NOMO-1 treated with dmso at 0.1 percent for 144 hours (cell line): Measurements from ENCODE around the gene FA2H.
"Not testable (repeated sequence)": the region's sequence is repeated elsewhere in the genome, so short reads cannot be mapped to it uniquely, and the experiment has no call there.

ENCODE experiments used
- DNase-seq: peaks from one replicate; lab custom pipeline; 2025; ENCODE audit not compliant: unreplicated experiment; lab: John Stamatoyannopoulos, UW

FA2H gene

DNA sequence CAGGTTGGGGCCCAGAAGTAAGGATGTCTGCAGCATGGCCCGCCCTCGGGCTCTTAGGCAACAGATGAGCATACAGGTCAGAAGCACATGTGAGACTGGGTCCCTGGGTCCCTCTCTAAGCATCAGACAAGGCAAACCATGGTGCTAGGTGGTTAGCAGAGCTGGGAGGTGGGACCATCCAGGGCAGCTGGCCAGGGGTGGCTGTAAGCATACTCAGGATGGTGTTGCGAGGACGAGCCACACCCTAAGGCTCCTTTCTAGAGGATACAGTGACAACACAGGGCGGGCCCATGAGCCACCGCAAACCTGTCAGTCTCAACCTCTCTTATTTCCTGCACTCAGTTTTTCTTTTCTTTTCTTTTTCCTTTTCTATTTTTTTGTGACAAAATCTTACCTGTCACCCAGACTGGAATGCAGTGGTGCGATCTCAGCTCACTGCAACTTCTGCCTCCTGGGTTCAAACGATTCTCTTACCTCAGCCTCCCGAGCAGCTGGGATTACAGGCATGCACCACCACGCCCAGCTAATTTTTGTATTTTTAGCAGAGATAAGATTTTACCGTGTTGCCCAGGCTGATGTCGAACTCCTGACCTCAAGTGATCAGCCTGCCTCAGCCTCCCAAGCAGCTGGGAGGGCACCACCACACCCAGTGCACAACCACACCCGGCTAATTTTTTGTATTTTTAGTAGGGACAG is 3.6 kb downstream of the FA2H start:
- DNase-seq: no peak

DNA sequence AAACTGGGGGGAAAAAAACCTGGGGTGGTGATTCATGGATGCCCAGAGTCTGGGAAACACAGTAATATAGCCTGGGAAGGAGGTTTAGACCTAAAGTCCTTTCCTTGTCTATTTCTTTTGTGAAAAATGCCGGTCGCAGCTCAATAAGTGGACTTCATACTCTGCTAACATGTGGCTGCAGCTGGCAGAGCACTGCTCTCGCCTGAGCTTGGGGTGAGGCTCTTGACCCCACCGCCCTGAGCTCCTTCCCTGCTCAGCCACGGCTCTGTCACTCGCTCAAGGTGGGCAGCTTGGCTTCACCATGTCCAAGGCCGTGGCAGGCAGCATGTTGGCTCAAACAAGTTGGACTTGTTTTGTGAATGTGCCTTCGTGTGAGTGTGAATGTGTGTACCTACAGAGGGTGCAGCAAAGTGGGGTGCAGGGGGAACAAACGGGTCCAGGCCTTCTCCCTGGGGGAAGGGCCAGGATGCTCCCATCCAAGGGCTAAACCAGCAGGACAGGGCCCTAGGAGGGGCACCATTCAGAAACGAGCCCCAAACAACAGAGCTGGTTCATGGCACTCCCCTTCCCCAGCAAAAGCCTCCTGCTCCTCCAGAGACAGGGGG is 4.9 kb downstream of the FA2H start:
- DNase-seq: no peak

DNA sequence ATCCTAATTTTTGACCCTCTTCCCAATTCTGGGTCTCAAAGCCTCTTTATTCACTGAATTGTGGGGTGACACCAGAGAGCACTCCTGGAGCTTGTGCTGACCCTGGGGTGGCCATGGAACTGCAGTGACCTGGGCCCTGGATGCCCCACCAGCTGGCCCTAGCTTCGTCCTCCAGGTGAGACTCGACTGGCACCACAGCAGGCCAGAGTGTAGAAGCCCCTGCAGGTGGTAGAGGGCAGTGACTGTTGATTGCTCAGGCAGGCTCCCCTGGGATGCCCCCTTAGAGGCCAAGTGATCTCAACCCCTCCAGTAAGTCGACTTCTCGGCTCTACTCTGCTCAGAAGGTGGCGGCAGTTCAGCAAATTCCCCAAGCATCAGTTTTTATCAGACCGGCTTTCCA is 6.4 kb downstream of the FA2H start:
- DNase-seq: no peak

DNA sequence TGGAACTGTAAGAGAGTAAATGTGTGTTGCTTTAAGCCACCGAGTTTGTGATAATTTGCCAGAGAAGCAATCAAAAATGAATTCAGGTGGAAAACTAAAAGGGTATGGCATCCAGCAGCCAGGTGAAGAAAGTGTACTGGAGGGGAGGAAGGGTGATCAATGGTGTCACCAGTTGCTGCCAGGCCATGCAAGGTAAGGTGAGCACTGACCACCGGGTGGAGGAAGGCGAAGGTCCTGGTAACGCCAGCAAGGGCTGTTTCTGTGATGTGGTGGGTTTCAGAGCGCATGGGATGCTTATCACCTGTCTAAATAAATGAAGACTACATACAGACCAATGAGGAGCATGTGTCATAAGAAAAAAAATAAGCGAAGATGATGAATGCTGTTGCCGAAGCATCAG is 6.9 kb downstream of the FA2H start:
- no peak for DNase-seq

DNA sequence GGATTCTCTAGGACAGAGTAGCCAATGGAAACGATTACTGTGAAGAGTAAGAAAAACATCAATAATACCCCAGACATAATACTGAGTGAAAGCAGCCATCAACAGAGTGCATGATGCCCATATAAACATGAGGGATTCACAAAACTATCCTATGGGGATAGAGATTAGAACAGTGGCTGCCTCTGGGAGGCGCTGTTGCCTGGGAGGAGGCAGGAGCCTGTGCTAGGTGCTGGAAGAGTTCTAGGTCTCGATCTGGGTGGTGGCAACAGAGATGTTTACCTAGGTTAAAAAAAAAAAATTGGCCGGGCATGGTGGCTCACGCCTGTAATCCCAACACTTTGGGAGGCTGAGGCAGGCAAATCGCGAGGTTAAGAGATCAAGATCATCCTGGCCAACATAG is 7.9 kb downstream of the FA2H start:
- DNase-seq: no peak

DNA sequence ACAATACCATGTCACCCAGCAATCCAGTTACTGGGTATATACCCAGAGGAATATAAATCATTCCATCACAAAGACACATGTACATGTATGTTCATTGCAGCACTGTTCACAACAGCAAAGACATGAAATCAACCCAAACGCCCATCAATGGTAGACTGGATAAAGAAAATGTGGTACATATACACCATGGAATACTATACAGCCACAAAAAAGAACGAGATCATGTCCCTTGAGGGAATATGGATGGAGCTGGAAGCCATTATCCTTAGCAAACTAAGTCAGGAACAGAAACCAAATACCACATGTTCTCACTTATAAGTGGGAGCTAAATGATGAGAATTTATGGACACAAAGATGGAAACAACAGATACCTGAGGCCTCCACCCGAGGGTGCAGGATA is 10.4 kb downstream of the FA2H start:
- not testable (repeated sequence) for DNase-seq

DNA sequence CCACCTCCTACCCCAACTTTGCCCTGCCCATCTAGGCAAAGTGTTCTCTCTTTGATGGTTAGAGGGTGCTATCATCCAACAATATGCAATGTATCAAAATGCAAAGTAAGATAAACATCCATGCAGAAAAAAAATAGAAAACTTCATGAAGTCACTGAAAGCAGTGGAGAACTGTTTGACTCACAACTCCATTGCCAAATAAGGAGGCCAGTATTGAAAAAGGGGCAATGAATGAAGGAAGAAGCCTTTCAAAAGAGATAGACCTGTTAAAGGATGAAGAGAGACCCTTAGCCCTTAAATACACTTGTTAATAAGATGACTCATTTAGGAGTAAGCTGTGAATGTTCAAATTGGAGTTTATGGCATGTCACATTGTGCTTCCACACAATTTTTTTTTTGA is 13.0 kb downstream of the FA2H start:
- DNase-seq: no peak

DNA sequence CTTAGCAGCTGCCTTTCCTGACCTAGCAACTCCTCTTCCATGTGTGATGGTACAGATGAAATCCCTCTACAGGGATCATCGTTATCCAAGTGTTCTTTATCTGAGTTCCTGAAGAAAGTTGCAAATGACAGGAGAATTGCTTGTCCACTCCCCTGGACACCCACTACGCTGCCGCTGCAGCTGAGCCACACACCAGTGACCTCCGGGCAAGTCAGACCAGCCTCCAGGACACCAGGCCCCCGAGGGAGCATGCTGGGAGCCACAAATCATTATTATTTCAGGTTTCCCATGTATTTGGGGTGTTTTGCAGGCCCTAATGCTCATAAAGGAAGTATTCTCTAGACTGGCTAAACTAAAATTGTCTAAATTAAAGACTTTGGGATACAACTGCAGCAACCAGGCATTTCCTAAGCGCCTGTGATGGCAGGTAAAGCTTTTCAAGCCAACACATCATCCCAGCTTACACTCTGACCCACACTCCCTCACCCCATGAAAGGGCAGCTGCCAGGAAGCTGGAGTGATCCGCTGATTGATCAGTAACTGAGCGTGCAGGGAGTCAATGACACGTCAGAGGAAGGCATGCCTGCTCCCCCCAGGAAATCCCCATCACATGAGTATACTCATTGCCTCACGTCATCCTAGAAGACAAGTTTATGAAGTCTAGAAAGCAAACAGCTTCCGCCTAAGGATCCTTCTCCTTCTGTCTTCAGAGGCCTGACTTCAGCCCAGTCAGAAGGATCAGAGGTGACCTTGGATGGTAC is 14.4 kb downstream of the FA2H start:
- no peak for DNase-seq

DNA sequence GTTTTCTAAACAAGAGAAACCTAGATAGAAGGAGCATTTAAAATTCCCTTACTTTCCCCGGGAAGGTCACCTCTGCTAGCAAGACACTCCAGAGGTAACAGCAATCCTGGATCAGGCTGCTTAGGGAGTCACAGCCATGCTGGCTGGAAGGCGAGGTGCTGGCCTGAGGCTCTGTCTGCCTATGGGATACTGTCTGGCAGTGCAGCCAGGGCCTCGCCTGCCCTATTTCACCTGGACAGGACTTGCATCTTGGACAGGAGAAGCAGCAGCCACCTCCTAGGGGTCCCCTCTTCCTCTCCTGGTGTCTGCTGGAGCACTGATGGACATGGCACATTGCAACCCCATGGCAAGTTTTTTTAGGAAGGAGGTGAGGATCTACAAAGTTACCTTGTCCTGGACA is 15.1 kb downstream of the FA2H start:
- no peak for DNase-seq

DNA sequence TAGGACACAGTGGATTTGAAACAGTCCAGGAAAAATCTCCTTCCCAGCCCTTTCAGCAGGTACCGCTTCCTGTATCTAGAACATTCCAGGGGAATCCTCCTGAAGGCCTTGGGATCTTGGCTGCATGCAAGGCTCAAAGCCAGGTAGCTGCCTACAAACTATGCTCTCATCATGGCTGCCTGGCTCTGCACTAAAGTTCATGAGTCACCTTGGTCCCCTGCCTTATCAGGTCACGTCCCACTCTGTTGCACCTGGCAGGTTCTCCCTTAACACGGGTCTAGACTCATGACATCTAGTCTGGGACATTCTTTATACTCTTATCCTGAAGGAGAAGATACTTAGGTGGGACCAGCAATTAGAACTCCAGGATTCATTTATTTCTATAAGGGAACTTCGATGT is 15.8 kb downstream of the FA2H start:
- DNase-seq: no peak

DNA sequence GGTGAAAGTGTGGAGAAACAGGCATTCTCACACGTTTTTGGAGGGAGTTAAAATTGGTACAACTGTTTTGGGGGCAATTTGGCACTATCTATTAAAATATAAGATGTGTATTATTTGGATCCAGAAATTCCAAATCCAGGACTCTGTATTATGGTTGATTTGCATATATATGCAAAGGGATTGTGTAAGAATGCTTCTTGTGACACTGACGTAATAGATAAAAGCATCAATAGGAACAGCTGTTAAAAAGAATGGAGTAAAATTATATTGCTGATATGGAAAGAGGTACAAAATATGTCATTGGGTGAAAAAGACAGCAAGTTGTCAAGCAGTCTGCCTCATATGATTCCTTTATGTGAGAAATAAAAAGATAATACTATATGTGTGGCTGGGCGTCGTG is 17.3 kb downstream of the FA2H start:
- DNase-seq: no peak

DNA sequence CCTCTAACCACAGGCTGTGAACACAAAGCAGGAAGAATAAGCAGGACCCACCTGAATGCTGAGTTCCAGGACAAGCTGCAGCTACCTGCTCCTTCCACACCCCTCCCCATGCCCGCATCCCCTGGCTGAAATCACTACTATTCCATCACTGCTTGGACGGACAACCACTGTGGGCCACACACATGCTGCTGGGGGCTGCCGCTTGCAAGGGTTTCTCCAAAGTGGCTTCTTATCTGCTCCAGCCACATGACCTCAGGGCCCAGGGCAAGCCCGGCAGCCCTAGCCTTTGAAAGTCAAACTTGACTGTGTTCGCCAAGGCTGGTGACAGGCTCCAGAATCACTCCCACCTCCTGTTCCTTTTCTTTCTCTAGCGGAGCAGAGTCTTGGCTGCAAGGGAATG is 18.4 kb downstream of the FA2H start:
- DNase-seq: no peak

DNA sequence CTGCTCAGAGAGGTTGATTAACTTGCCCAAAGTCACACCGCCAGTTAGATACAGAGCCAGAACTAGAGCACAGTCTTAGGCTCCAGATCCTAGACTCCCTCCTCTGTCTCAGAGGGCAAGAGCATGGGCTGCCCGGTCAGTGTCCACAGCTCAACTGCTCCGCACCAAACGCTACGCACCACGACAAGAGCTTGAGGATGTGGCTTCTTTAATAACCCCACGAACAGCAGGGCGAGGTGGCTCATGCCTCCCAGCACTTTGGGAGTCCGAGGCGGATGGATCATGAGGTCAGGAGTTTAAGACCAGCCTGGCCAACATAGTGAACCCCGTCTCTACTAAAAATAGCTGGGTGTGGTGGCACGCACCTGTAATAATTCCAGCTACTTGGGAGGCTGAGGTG is 21.4 kb downstream of the FA2H start:
- no peak for DNase-seq

DNA sequence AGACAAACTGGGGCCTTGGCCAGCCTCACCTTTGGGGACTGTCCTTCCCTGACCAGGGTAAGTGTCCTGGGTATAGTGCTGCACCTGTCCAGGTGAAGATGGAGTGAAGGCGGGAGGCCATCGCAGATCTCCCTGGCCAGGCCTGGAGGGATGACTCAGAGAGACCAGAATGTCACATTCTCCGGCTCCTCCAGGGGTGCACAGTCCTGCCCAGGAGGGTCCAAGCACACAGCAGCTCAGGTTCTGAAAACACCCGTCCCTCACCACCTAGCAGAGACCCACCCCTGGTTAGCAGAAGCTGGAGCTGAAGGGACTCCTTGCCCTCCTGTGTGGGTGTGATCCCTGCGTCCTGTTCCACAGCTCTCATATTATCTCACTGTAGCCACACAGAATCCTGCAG is 21.9 kb downstream of the FA2H start:
- DNase-seq: no peak

DNA sequence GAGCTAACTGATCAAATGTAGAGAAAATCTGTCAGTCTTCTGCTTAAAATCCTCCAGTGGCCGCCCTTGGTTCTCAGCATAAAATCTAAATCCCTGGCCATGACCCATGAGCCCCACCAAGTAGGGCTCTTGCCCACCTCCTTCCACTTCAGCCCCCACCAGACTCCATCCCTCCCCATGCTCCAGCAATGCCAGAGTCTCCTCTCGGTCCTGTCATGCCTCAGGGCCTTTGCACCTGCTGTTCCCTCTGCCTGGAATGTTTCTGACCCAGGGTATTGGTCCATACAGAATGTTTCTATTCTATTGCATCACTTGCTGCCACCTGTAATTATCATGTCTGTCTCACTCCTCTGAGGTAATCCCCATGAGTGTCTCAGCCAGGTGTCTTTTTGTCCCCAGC is 22.4 kb downstream of the FA2H start:
- no peak for DNase-seq

DNA sequence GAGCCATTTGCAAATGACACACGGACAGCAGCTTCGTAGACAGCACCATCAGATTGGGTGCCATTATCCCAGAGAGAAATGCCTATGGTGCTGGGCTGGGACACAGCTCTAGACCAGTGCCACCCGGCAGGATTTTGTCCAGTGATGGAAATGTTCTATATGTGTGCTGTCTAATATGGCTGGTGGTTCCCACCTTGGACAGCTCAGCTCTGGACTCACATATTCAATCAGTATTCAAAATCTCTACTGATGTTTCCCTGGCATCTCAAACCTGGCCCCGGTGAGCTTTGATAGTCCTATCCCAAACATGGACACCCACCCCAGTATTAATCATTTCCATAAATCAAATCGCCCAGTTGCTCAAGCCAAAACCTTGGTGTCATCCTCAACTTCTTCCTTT is 23.0 kb downstream of the FA2H start:
- DNase-seq: no peak

DNA sequence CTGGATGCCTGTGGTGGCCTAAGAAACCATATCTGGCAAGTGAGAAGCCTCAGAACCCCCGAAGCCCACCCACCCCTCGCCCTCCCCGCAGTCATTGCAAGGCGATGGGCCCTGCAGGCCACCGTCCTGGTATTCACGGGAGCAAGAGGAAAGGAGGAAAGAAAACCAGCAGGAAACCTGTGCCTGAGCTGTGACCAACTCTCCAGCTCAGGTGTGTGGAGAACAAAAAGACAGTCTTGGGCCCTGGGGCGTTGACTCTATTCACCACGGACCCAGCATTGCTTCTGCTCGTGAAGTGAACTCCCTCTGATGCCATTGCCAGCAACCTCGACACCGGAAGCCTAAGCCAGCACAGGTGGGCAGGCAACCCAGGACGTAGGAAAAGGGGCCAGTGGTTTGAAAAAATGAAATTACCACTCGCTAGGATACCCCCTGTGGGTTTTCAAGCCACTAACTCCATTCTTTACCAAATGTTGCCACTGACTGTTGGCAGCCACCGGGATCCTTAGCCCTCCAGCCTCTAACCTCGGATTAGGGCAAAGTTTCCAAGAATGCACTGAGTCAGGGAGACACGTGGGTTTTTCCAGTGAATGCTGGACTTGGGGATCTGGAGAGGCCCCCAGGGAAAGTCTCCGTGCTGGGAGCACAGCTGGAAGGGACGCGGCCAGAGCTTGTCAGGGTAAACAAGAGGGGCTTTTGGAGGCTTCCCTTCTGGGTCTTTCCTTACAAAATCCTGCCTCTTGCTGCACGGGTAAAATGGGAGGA is 25.1 kb downstream of the FA2H start:
- no peak for DNase-seq

DNA sequence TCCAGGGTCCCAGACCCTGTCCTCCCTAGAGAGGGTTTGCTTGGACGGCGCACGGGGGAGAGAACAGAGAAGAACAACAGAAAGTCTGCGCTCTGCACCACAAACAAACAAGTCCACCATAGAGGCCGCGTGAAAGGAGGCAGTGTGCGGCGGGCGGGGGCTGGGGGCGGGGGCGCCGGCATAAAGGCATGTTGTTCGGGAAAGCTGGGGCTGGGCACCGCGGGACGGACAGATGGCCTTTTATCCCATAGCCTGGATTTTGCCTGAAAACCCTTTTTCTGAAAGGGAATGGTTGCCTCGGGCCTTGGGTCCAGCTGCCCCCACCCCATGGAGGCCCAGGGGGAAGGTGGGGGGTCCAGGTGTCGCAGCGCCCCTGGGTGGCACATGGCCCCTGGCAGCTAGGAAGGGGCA is 26.0 kb downstream of the FA2H start:
- DNase-seq: no peak

DNA sequence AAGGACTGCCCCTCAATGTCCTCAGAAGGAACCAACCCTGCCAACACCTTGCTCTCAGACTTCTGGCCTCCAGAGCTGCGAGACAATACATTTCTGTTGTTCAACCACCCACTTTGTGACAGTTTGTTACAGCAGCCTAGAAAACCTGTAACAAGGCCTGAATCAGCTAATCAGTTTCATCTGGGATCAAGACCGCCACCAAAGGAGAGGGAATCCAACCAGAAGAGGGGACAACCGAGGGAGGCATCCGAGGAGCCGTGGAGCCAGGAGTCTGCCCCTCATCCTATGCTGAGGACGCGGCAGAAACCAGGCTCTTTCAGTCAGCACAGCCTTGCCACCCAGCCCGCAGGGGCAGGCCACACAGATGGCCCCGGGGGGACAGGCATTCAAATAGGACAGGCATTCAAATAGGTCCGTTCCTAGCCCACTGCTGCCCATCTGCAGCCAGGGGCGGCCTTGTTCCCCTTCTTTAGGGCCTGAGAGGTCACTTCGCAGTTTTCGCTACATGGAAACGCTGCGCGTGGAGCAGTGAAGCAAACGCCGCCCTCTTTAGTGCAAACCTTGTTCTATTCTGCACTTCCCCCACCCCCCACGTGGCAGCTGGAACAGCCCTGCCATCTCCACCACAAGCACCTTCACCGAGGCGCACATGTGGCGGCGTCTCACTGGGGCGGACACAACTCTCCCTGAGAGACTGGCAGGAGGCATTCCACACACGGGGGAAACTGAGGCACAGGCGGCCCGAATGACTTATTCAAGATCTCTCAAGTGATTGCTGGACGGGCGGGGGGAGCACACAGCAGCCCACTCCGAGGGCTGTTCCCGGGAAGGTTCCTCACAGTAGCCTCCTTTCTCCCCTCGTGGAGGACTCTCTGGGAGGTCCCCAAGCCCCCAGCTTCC is 26.7 kb downstream of the FA2H start:
- no peak for DNase-seq

DNA sequence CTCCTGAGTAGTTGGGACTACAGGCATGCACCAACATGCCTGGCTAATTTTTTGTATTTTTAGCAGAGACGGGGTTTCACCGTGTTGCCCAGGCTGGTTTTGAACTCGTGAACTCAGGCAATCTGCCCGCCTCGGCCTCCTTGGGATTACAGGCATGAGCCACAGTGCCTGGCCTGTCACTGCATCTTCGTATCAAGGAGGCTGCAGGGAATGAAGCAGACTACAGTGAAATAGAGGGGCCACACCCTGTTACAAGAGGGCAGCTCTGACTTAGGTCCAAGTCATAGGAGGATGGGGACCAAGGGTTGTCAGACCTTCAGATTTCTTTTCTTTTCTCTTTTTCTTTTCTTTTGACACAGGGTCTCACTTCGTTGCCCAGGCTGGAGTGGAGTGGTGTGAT is 28.7 kb downstream of the FA2H start:
- DNase-seq: no peak

DNA sequence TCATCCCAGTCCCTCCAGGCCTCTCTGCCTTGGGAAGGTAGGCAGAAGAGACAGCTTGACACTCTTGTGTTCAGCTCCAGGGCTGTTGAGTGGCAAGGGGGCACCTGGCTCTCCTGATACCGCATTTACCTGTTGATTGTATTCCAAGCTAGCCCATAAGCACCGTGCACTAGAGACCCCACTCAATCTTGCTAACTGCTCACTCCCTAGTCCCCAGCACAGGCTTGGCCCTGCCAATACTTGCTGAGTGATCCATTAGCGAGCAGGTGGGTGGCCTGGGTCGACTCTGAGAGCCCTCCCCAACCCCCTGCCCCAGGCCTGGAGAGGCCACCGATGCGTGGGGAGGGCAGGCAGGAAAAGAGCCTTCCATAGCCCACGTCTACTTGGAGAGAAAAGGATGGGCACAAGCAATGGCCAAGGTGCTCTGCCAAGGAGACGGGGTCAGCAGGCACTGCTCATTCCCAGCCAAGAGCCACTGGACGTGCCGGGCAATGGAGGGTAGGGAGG is 29.5 kb downstream of the FA2H start:
- DNase-seq: no peak
